Right lobe of liver (tissue), 6 donors: ENCODE data around the gene SLC39A11. TPM values are rescaled to one million over a fixed set of nuclear protein-coding genes. Genes with fewer than 3 reads are reported as not detected.
A peak's percentile ranks its signal among the peaks of the same experiment; 100 is the strongest.

Experiments used
- ATAC-seq, 4 donors: fragments of 200-7000 bp; cut with Tn5 transposase; one replicate each; pipeline ENCODE4 v1.9.1; 2020; ENCODE audit warnings: mild to moderate bottlenecking in 4 of 4, moderate library complexity in 4 of 4
- DNase-seq, 3 donors: peaks; one replicate each; pipeline ENCODE4 v3.0.0-alpha.2; 2020
- H3K27ac ChIP-seq, 3 donors: fragments of 200-600 bp; one replicate each; pipeline ENCODE4 v1.8.0; 2022
- H3K27me3 ChIP-seq, 2 donors: fragments of 200-600 bp; one replicate each; pipeline ENCODE4 v1.8.0; 2022
- H3K36me3 ChIP-seq, 4 donors: fragments of 200-600 bp; sonication (generic) in 1 of 4; one replicate each; pipeline versions ENCODE4 v1.5.1 to v1.8.0; 2017 to 2022; ENCODE audit warnings: control low read depth in 1 of 4
- H3K4me1 ChIP-seq, 4 donors: fragments of 200-600 bp; sonication (generic) in 1 of 4; one replicate each; pipeline versions ENCODE4 v1.5.1 to v1.8.0; 2017 to 2022; ENCODE audit warnings: control low read depth in 1 of 4
- H3K4me3 ChIP-seq, 3 donors: fragments of 200-600 bp; one replicate each; pipeline ENCODE4 v1.8.0; 2022
- H3K9me3 ChIP-seq, 4 donors: fragments of 200-600 bp; sonication (generic) in 1 of 4; one replicate each; pipeline versions ENCODE4 v1.5.1 to v1.8.0; 2017 to 2022; ENCODE audit warnings: control low read depth in 1 of 4
- POLR2A ChIP-seq: fragments of 450-650 bp; IDR thresholded peaks from one replicate; pipeline ENCODE4 v1.6.1; 2017; ENCODE audit warnings: antibody characterized with exemption, mild to moderate bottlenecking
- WGBS: methylation state at CpG from one replicate; pipeline ENCODE4 v1.1.6; 2018; ENCODE audit warnings: low coverage, low lambda C conversion rate; ENCODE audit not compliant: insufficient coverage; ENCODE audit errors: missing lambda C conversion rate; 5-methylcytosine and 5-hydroxymethylcytosine counted together
- intact Hi-C, 2 donors: fragments of 100-400 bp; cut with DNase I; formaldehyde crosslinking; loops; one replicate each; pipeline versions ENCODE4 v1.11.2 to v1.14.1; 2022
- total RNA-seq, 6 experiments: library from RNA; depleted of rRNA in 2 of 6; stranded (reverse); fragments of >200 nt in 2 of 6; fragmentation: NEBNext Ultra II Directional in 3 of 6; extraction: Animal tissue kit (Norgen Biotek cat#: 25700) in 3 of 6; gene quantifications; one replicate each; pipeline versions ENCODE4 v1.1.0 to v1.2.4, GENCODE V29; 2016 to 2023
- TF ChIP-seq, protein P1 (sequence below), 4 donors: fragments of 200-600 bp in 3 of 4; fragments of 450-650 bp in 1 of 4; IDR thresholded peaks; one replicate each; pipeline versions ENCODE4 v1.5.1 to v1.8.0; 2016 to 2022; ENCODE audit warnings: antibody characterized with exemption in 4 of 4, mild to moderate bottlenecking in 2 of 4
- donor health status: DM: no; HTN: yes; CAD: no.
- donor health status: DM: no; HTN: no; CAD: no.
- donor health status: DM: no; HTN: no; CAD: no.
- donor health status: DM: no; HTN: yes; CAD: no.
- donor health status: DM: no; HTN: yes; CAD: no.

Gene SLC39A11
- total RNA-seq, 6 experiments from 2014 or later = 25.4 to 49.6 (median 39.3) TPM

DNA sequence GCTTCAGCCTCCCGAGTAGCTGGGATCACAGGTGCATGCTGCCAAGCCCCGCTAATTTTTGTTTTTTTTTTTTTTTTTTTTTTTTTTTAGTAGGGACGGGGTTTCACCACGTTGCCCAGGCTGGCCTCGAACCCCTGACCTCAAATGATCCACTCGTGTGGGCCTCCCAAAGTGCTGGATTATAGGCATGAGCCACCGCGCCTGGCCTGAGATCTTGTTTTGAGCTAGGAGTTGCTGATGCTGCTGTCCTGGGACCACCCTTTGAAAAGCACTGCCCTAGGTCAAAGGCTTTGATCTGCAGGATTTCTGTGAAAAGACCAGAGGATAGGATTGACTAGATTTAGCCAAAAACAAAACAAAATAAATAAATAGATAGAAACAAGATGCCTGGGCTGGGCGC is 798 bp upstream of the SLC39A11 start:
- peaks cover 0 to 31% (median 10%) of the 10 kb centered on the region in 4 donors for H3K4me1 ChIP-seq
- DNase-seq = no peak
- no peaks in the 10 kb centered on the region for H3K9me3 ChIP-seq
- TF ChIP-seq, protein P1, sequence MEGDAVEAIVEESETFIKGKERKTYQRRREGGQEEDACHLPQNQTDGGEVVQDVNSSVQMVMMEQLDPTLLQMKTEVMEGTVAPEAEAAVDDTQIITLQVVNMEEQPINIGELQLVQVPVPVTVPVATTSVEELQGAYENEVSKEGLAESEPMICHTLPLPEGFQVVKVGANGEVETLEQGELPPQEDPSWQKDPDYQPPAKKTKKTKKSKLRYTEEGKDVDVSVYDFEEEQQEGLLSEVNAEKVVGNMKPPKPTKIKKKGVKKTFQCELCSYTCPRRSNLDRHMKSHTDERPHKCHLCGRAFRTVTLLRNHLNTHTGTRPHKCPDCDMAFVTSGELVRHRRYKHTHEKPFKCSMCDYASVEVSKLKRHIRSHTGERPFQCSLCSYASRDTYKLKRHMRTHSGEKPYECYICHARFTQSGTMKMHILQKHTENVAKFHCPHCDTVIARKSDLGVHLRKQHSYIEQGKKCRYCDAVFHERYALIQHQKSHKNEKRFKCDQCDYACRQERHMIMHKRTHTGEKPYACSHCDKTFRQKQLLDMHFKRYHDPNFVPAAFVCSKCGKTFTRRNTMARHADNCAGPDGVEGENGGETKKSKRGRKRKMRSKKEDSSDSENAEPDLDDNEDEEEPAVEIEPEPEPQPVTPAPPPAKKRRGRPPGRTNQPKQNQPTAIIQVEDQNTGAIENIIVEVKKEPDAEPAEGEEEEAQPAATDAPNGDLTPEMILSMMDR (IDR thresholded peaks at IDR 0.05) = no peak
- TF ChIP-seq POLR2A = no peak
- no peak overlapping the region for H3K27ac ChIP-seq
- no peaks in the 10 kb centered on the region for H3K27me3 ChIP-seq
- H3K4me3 ChIP-seq = no peak overlapping the region
- intact Hi-C loops = no loop called here
- ATAC-seq = no peak
- no peaks in the 10 kb centered on the region for H3K36me3 ChIP-seq
- 64% methylated on average over 6 of the region's 9 CpGs for WGBS

DNA sequence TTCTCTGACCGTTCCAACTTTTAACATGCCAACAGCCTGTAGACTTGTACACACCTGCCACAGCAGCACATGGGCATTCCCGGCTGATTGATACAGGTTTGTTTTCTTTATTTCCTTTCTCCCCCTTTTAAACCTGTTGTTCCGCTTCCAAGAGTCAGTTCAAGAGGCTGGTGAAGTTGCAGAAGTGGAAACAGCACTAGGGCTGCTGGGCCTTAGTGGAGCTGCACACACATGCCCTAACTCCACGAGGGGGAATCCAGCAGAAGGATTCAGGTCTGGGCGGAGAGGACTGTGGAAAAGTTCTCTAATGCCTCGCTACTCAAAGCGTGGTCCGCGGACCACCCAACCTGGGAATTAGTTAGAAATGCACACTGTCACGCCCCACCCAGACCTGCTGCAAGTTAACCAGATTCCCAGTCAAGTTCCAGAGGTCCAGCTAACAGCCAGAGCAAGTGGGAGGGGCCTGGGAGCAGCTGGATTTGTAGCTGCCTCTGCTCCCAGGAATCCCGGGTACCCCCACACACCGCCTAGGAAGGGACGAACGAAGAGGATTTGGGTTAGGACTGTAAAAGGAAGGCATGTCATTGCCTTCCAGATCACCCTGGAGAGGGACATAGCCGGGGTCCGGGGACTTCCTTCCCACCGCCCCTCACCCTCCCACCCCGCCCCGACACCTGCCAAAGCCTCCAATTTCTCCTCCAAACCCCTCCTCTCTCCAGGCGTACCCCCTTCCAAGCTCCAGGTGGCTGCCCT is 542 bp downstream of the SLC39A11 start:
- Histone ChIP-seq H3K4me1 (peaks cover 0 to 31% (median 10%) of the 10 kb centered on the region in 4 donors), H3K27ac (peak overlapping the region in 2 of 3 donors; percentile 8 to 50), H3K27me3 (no peaks in the 10 kb centered on the region), H3K36me3 (peaks cover 0 to 8% (median 3%) of the 10 kb centered on the region in 4 donors), H3K9me3 (no peaks in the 10 kb centered on the region), H3K4me3 (peak overlapping the region; percentile 64 to 68 (median 64))
- intact Hi-C loops = no loop called here
- 9% methylated on average over 15 of the region's 20 CpGs for WGBS
- TF ChIP-seq POLR2A = no peak
- TF ChIP-seq, protein P1 (IDR thresholded peaks at IDR 0.05) = no peak
- ATAC-seq = peak; percentile 47 to 60 (median 52)
- peak; percentile 44 to 59 (median 58) for DNase-seq

DNA sequence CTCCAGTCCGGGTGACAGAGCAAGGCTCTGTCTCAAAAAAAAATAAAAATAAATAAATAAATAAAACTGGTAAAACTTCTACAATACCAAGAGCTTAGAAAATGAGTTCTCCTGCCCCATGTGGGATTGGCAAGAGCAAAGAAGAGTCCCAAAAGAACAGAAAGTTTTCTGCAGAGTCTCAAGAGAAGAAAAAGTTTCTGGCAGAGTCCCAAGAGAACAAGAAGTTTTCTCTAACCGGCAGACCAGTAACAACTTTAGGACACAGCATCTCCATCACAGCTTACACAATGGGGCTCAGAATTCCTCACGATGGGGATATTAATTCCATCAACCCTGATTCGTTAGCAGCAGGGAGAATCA is 1.1 kb downstream of the SLC39A11 start:
- H3K27ac ChIP-seq = no peak overlapping the region

DNA sequence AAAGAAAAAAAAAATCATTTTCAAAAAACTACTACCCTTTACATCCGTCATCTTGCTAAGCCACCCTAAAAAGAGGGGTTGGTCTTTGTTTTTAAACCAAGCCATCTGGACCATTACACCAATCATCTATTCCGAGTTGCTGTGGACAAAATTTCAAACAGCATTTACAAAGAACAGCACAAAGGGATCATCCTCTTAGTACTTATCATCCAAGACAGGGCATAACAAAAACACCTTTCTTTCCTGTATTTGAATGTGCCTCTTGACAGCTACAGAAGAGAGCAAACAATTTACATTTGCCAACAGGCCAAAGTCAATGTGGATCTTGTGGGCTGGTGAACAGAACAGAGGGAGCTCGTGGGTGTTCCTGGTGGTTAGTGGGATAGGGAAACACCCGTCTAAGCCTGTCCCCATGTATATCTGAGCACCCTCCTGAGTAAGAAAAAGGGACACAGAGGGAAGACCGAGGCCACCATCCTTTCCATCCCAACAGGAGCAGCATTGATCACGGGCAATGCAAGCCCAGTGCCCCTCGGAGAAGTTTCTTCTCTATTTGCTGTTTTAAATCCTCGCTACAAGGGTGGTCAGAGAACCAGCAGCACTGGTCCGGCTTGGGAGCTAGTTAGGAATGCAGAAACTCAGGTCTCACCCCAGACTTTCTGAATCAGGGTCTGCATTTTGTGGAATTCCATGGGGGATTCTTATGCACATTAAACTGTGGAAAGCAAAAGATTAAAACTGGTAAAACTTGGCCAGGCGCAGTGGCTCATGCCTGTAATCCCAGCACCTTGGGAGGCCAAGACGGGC is 1.9 kb downstream of the SLC39A11 start:
- H3K9me3 ChIP-seq = no peaks in the 10 kb centered on the region
- peak; percentile 66 to 74 (median 68) for ATAC-seq
- H3K4me3 ChIP-seq = no peak overlapping the region
- H3K4me1 ChIP-seq = peaks cover 0 to 31% (median 10%) of the 10 kb centered on the region in 4 donors
- peak in 1 of 3 donors; percentile 62 for DNase-seq
- intact Hi-C loops = no loop called here
- peaks cover 0 to 8% (median 3%) of the 10 kb centered on the region in 4 donors for H3K36me3 ChIP-seq
- no peaks in the 10 kb centered on the region for H3K27me3 ChIP-seq
- TF ChIP-seq, protein P1 (IDR thresholded peaks at IDR 0.05) = no peak
- no peak for TF ChIP-seq POLR2A
- H3K27ac ChIP-seq = peak overlapping the region in 1 of 3 donors; percentile 55
- WGBS = 42% methylated on average over 10 of the region's 11 CpGs

More for the DNA sequence above, 1.1 kb downstream of the SLC39A11 start:
- intact Hi-C loops = no loop called here
- Histone ChIP-seq H3K27me3 (no peaks in the 10 kb centered on the region), H3K4me3 (peak overlapping the region in 2 of 3 donors; percentile 64 to 68), H3K36me3 (peaks cover 0 to 8% (median 3%) of the 10 kb centered on the region in 4 donors), H3K9me3 (no peaks in the 10 kb centered on the region), H3K4me1 (peaks cover 0 to 31% (median 10%) of the 10 kb centered on the region in 4 donors)
- WGBS = 20% methylated on average over 3 of the region's 4 CpGs
- ATAC-seq (no peak), DNase-seq (no peak)
- TF ChIP-seq, protein P1 (IDR thresholded peaks at IDR 0.05) = no peak
- TF ChIP-seq POLR2A = no peak
